Right lobe of liver (tissue), 6 donors: Measurements from ENCODE around the gene ITPK1. TPM values are rescaled to one million over a fixed set of nuclear protein-coding genes. Genes with fewer than 3 reads are reported as not detected.

ENCODE experiments used
- ATAC-seq, 4 donors: fragments of 200-7000 bp; cut with Tn5 transposase; one replicate each; pipeline ENCODE4 v1.9.1; 2020; ENCODE audit warnings: mild to moderate bottlenecking in 4 of 4, moderate library complexity in 4 of 4
- DNase-seq, 3 donors: peaks; one replicate each; pipeline ENCODE4 v3.0.0-alpha.2; 2020
- H3K27ac ChIP-seq, 3 donors: fragments of 200-600 bp; one replicate each; pipeline ENCODE4 v1.8.0; 2022
- H3K27me3 ChIP-seq, 2 donors: fragments of 200-600 bp; one replicate each; pipeline ENCODE4 v1.8.0; 2022
- H3K36me3 ChIP-seq, 4 donors: fragments of 200-600 bp; sonication (generic) in 1 of 4; one replicate each; pipeline versions ENCODE4 v1.5.1 to v1.8.0; 2017 to 2022; ENCODE audit warnings: control low read depth in 1 of 4
- H3K4me1 ChIP-seq, 4 donors: fragments of 200-600 bp; sonication (generic) in 1 of 4; one replicate each; pipeline versions ENCODE4 v1.5.1 to v1.8.0; 2017 to 2022; ENCODE audit warnings: control low read depth in 1 of 4
- H3K4me3 ChIP-seq, 3 donors: fragments of 200-600 bp; one replicate each; pipeline ENCODE4 v1.8.0; 2022
- H3K9me3 ChIP-seq, 4 donors: fragments of 200-600 bp; sonication (generic) in 1 of 4; one replicate each; pipeline versions ENCODE4 v1.5.1 to v1.8.0; 2017 to 2022; ENCODE audit warnings: control low read depth in 1 of 4
- POLR2A ChIP-seq: fragments of 450-650 bp; IDR thresholded peaks from one replicate; pipeline ENCODE4 v1.6.1; 2017; ENCODE audit warnings: antibody characterized with exemption, mild to moderate bottlenecking
- WGBS: methylation state at CpG from one replicate; pipeline ENCODE4 v1.1.6; 2018; ENCODE audit warnings: low coverage, low lambda C conversion rate; ENCODE audit not compliant: insufficient coverage; ENCODE audit errors: missing lambda C conversion rate; 5-methylcytosine and 5-hydroxymethylcytosine counted together
- intact Hi-C, 2 donors: fragments of 100-400 bp; cut with DNase I; formaldehyde crosslinking; loops; one replicate each; pipeline versions ENCODE4 v1.11.2 to v1.14.1; 2022
- total RNA-seq, 6 experiments: library from RNA; depleted of rRNA in 2 of 6; stranded (reverse); fragments of >200 nt in 2 of 6; fragmentation: NEBNext Ultra II Directional in 3 of 6; extraction: Animal tissue kit (Norgen Biotek cat#: 25700) in 3 of 6; gene quantifications; one replicate each; pipeline versions ENCODE4 v1.1.0 to v1.2.4, GENCODE V29; 2016 to 2023
- TF ChIP-seq, protein P1 (sequence below), 4 donors: fragments of 200-600 bp in 3 of 4; fragments of 450-650 bp in 1 of 4; IDR thresholded peaks; one replicate each; pipeline versions ENCODE4 v1.5.1 to v1.8.0; 2016 to 2022; ENCODE audit warnings: antibody characterized with exemption in 4 of 4, mild to moderate bottlenecking in 2 of 4
- donor health status: DM: no; HTN: yes; CAD: no.
- donor health status: DM: no; HTN: no; CAD: no.
- donor health status: DM: no; HTN: no; CAD: no.
- donor health status: DM: no; HTN: yes; CAD: no.
- donor health status: DM: no; HTN: yes; CAD: no.

The ITPK1 gene
- total RNA-seq, 6 experiments from 2014 or later = 28.4 to 61.0 (median 40.0) TPM

DNA sequence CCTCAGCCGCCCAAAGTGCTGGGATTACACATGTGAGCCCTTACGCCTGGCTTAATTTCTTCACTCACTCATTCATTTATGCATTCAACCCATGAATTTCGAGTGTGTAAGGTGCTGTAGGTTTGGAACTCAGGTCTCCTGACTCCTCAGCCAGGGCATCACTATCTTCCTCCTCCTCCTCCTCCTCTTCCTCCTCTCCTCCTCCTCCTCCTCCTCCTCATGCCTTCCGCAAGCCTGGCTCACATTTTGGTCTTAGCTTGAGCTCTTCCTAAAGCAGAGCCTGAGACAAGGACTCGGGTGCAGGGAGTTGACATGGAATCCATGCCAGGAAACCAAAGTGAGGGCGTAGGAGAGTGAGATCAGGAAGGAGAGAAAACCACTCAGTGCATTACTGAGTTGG lies 213.5 kb downstream of the ITPK1 start:
- no peaks in the 10 kb centered on the region for H3K9me3 ChIP-seq
- H3K27ac ChIP-seq = no peak overlapping the region
- intact Hi-C loops = no loop called here
- H3K36me3 ChIP-seq = no peaks in the 10 kb centered on the region
- WGBS = 41% methylated on average over 4 of the region's 6 CpGs
- no peak overlapping the region for H3K4me3 ChIP-seq
- no peaks in the 10 kb centered on the region for H3K27me3 ChIP-seq
- DNase-seq (no peak), ATAC-seq (no peak)
- no peaks in the 10 kb centered on the region for H3K4me1 ChIP-seq
- no peak for TF ChIP-seq POLR2A

DNA sequence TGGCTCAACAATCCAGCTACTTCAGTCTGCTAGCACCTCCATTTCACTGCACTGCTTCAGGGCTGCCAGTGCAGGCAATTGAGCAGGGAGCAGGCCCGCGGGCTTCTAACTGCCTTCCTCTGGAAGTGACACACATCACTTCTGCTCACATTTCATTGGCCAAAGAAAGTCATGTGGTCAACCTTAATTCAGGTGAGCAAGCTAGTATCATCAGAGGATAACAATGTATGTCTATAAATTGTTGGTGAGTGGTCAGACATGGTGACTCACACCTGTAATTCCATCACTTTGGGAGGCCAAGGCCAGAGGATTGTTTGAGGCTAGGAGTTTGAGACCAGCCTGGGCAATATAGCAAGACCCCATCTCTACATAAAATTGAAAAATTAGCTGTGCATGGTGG lies 215.1 kb downstream of the ITPK1 start:
- DNase-seq (no peak), ATAC-seq (no peak)
- Histone ChIP-seq H3K36me3 (no peaks in the 10 kb centered on the region), H3K27me3 (no peaks in the 10 kb centered on the region), H3K27ac (no peak overlapping the region), H3K4me3 (no peak overlapping the region), H3K9me3 (no peaks in the 10 kb centered on the region), H3K4me1 (no peaks in the 10 kb centered on the region)
- WGBS = 90% methylated on average over 2 of the region's 2 CpGs
- TF ChIP-seq, protein P1, sequence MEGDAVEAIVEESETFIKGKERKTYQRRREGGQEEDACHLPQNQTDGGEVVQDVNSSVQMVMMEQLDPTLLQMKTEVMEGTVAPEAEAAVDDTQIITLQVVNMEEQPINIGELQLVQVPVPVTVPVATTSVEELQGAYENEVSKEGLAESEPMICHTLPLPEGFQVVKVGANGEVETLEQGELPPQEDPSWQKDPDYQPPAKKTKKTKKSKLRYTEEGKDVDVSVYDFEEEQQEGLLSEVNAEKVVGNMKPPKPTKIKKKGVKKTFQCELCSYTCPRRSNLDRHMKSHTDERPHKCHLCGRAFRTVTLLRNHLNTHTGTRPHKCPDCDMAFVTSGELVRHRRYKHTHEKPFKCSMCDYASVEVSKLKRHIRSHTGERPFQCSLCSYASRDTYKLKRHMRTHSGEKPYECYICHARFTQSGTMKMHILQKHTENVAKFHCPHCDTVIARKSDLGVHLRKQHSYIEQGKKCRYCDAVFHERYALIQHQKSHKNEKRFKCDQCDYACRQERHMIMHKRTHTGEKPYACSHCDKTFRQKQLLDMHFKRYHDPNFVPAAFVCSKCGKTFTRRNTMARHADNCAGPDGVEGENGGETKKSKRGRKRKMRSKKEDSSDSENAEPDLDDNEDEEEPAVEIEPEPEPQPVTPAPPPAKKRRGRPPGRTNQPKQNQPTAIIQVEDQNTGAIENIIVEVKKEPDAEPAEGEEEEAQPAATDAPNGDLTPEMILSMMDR (IDR thresholded peaks at IDR 0.05) = no peak
- TF ChIP-seq POLR2A = no peak
- intact Hi-C loops = no loop called here

DNA sequence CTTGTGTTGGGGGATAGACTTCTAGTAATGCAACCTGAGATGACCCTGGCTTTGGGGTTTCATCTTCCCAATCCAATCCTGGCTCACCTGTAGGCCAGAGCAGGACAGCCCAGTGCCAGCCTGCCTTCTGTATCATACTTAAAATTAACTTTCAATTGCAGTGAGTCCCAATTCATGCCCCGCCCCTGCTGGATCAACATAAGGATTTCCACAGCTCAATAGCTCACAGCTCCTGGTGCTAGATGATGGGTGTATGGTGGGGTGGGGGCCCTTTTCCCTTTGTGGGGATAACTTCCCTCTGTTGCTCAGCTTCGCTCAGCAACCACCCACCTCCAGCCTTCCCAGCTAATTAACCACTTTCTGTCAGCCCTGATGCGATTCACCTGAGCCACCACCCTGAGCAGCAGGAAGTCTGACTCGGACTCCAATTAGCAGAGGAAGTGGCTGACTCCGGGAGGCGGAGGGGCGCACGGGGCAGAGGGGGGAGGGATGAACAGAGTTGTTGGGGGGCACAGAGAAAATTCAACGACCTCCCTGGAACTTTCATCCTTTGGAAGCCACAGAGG lies 217.1 kb downstream of the ITPK1 start:
- Histone ChIP-seq H3K4me1 (no peaks in the 10 kb centered on the region), H3K4me3 (no peak overlapping the region), H3K27ac (no peak overlapping the region), H3K9me3 (no peaks in the 10 kb centered on the region), H3K27me3 (no peaks in the 10 kb centered on the region), H3K36me3 (no peaks in the 10 kb centered on the region)
- intact Hi-C loops = no loop called here
- WGBS = 31% methylated on average over 8 of the region's 9 CpGs
- TF ChIP-seq POLR2A = no peak
- TF ChIP-seq, protein P1 (IDR thresholded peaks at IDR 0.05) = no peak
- DNase-seq = no peak
- no peak for ATAC-seq

DNA sequence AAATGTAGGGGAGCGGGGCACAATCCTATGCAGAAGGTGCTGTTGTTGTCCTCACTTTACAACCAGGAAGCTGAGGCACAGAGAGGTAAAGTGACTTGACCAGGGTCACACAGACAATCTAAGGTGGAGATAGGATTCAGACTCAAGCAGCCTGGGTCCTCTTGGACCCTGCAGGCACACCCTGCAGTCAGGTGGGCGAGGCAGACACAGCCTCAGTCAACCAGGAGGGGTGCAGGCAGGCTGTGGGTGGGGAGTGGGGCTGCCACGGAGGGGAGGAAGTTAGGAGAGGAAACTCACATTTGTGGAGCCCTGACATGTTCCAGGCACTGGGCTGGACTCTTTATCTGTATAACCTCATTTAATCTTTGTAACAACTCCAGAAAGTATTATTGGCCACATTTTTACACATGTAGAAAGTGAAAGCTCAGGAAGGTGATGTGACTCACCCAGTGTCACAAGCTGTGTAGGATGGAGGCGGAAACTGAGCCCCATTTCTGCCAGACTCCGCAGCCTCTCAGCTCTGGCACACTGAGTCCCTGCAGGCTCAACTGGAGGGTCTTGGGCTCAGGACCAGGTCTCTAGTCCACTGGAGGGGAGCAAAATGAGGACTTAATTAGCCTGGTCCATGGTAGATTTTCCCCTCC lies 217.7 kb downstream of the ITPK1 start:
- no peak overlapping the region for H3K4me3 ChIP-seq
- no peaks in the 10 kb centered on the region for H3K27me3 ChIP-seq
- TF ChIP-seq, protein P1 (IDR thresholded peaks at IDR 0.05) = no peak
- no peak for TF ChIP-seq POLR2A
- DNase-seq (no peak), ATAC-seq (no peak)
- no peaks in the 10 kb centered on the region for H3K4me1 ChIP-seq
- WGBS = 40% methylated on average over 2 of the region's 5 CpGs
- intact Hi-C loops = no loop called here
- no peaks in the 10 kb centered on the region for H3K36me3 ChIP-seq
- H3K9me3 ChIP-seq = no peaks in the 10 kb centered on the region
- no peak overlapping the region for H3K27ac ChIP-seq

DNA sequence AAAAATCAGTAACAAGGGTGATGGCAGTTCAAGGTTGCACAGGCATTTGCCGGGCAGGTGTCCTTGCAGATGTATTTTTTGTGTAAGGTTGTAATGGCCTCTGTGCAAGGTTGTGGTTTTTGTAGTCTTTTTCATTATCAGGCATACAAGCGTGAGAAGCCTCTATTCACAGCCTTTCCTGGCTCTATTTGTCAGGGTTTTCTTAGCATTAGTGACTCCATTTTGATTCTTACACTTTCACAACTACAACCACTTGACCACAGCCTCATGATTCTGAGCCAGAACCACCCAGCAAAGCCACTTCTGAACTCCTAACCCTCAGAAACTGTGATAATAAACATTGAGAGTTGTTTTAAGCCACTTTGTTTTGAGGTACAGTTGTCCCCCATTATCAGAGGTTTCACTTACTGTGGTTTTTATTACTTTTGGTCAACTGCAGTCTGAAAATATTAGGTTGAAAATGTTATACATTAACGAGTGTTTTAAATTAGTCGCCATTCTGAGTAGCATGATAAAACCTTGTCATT lies 220.3 kb downstream of the ITPK1 start:
- H3K27me3 ChIP-seq = no peaks in the 10 kb centered on the region
- H3K4me3 ChIP-seq = no peak overlapping the region
- no peaks in the 10 kb centered on the region for H3K36me3 ChIP-seq
- intact Hi-C loops = no loop called here
- no peak overlapping the region for H3K27ac ChIP-seq
- DNase-seq (no peak), ATAC-seq (no peak)
- TF ChIP-seq, protein P1 (IDR thresholded peaks at IDR 0.05) = no peak
- TF ChIP-seq POLR2A = no peak
- WGBS = 62% methylated on average over 4 of the region's 4 CpGs
- H3K4me1 ChIP-seq = no peaks in the 10 kb centered on the region
- no peaks in the 10 kb centered on the region for H3K9me3 ChIP-seq
